NOMO-1 (cell line): ENCODE measurements around the gene CLEC10A.
"Not testable (repeated sequence)": the region's sequence is repeated elsewhere in the genome, so short reads cannot be mapped to it uniquely, and the experiment has no call there.

ENCODE experiments used
- DNase-seq, 2 experiments: peaks; one replicate each; lab custom pipeline; 2025; ENCODE audit not compliant: unreplicated experiment in 2 of 2; lab: John Stamatoyannopoulos, UW

Gene CLEC10A

GRCh38 chr17:7079581-7080455 lies at the start of gene CLEC10A:
TSS of gene CLEC10A (minus strand) at chr17:7080251. CDS start at chr17:7078812, 1,439 bp downstream.
- DNase-seq: peak; percentile 15 to 25

GRCh38 chr17:7129311-7129710 lies 49.3 kb upstream of the CLEC10A start:
- no peak for DNase-seq

GRCh38 chr17:7128160-7128559 lies 48.1 kb upstream of the CLEC10A start:
- DNase-seq: no peak

- not testable (repeated sequence) for DNase-seq
These were observed 47.5 kb upstream of the CLEC10A start for GRCh38 chr17:7127501-7127900.

- DNase-seq: not testable (repeated sequence)
These were observed 46.3 kb upstream of the CLEC10A start for GRCh38 chr17:7126386-7126785.

GRCh38 chr17:7124923-7125322 lies 44.9 kb upstream of the CLEC10A start:
- no peak for DNase-seq

GRCh38 chr17:7123844-7124243 lies 43.8 kb upstream of the CLEC10A start:
- no peak for DNase-seq

GRCh38 chr17:7122381-7122780 lies 42.3 kb upstream of the CLEC10A start:
- DNase-seq: peak in 1 of 2 experiments; percentile 25

- DNase-seq: peak; percentile 66 to 90
These were observed 40.6 kb upstream of the CLEC10A start for GRCh38 chr17:7120635-7121034.

GRCh38 chr17:7120123-7120522 lies 40.1 kb upstream of the CLEC10A start:
- no peak for DNase-seq

GRCh38 chr17:7119314-7119713 lies 39.3 kb upstream of the CLEC10A start:
- no peak for DNase-seq

- peak; percentile 82 to 92 for DNase-seq
These were observed 35.0 kb upstream of the CLEC10A start for GRCh38 chr17:7114875-7115614.

- DNase-seq: no peak
These were observed 34.3 kb upstream of the CLEC10A start, which contains the start of gene ASGR2 for GRCh38 chr17:7114241-7114874. TSS of gene ASGR2 (minus strand) at chr17:7114822. CDS start at chr17:7114240, 582 bp downstream.

- no peak for DNase-seq
These were observed 33.4 kb upstream of the CLEC10A start for GRCh38 chr17:7113273-7114071.

GRCh38 chr17:7112510-7113108 lies 32.6 kb upstream of the CLEC10A start:
- no peak for DNase-seq

- DNase-seq: no peak
These were observed 31.9 kb upstream of the CLEC10A start for GRCh38 chr17:7111784-7112509.

GRCh38 chr17:7110617-7111306 lies 30.7 kb upstream of the CLEC10A start:
- DNase-seq: no peak

GRCh38 chr17:7109461-7110322 lies 29.6 kb upstream of the CLEC10A start:
- DNase-seq: no peak
